GM18507 (cell line): ENCODE data around the gene CFAP77.
A peak's percentile ranks its signal among the peaks of the same experiment; 100 is the strongest.
"Not testable (repeated sequence)": the region's sequence is repeated elsewhere in the genome, so short reads cannot be mapped to it uniquely, and the experiment has no call there.

Experiments
- DNase-seq: peaks from one replicate; pipeline ENCODE4 v3.0.0; 2011; ENCODE audit warnings: low read depth; ENCODE audit not compliant: insufficient read length; ENCODE audit errors: extremely low spot score
- FAIRE-seq: peaks from 2 replicates; lab custom pipeline; 2011; peaks lifted over from hg19 to GRCh38; lab: Jason Lieb, UNC

The CFAP77 gene

DNA sequence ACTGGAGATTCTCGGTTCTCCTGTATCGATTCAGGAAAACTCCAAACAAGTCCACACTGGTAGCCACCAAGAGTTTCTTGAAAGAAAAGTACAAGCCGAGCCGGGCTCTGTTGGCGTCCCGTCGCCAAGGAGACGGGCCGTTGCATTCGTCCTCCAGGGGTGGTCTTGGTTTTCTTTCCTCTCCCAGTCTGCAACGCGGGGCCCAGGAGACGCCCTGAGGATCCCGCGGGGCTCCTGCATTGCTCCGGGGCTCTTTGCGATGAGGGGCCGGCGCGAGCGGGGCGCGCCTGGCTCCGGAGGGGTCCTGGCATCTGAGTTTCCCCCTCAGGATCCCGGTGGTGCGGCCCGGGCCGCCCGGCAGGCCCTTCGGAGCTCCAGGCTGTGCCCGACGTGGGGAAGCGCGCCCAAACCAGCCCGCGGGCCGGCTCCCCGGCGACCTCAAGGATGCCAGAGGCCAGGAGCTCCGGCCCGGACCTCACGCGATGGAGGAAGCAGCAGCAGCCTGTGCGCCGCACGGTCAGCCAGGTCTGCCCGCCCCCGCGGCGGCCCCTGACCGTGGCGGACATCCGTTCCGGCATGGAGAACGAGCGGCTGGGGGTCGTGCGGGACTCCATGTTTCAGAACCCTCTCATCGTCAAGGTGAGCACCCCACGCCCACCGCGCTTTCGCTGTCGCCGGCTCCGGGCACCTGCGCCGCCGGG is at the start of gene CFAP77:
TSS of gene CFAP77 (plus strand) at position 384 of the 701 bp plus-strand sequence. CDS start at position 445, 61 bp downstream.
- FAIRE-seq (no peak), DNase-seq (no peak)

DNA sequence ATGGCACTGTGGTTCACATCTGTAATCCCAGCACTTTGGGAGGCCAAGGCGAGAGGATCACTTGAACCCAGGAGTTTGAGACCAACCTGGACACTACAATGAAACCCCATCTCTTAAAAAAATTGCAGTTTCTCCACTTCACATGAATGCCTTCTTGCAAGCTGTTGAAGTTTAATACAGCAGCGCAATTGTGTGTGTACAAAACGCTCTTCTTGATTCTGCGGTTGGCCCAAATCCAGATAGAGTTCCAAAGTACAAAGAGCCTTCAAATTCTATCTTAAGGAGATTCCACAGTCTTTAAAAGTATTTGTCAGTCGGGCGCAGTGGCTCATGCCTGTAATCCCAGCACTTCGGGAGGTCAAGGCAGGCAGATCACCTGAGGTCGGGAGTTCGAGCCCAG is 45.9 kb upstream of the CFAP77 start:
- FAIRE-seq (no peak), DNase-seq (no peak)

DNA sequence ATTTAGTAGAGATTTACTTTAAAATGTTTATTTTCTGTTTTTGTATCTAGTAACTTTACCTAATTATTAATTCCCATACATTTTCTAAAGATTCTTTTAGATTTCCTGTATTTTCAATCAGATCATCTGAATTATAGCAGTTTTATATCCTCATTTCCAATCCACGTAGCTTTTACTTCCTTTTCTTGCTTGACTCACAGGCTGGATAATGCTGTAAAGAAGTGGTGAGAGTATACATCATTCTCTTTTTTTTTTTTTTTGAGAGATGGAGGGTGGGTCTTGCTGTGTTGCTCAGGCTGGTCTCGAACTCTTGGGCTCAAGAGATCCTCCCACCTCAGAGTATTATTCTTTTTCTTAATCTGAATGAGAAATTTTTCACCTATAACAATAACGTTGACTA is 44.0 kb upstream of the CFAP77 start:
- DNase-seq (no peak), FAIRE-seq (no peak)

DNA sequence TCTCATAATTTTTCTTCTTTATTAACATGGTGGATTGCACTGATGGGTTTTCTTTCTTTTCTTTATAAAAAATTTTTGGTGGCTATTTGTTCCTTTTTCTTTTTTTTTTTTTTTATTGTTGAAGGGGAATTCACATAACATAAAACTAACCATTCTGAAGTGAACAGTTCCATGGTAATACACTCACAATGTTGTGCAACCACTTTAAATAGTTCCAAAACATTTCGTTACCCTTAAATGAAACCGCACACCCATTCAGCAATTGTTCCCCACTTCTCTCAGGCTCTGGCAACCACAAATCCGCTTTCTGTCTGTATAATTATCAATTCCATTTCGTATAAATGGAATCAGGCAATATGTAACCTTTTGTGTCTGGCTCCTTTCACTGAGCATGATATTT is 43.5 kb upstream of the CFAP77 start:
- no peak for FAIRE-seq
- no peak for DNase-seq

DNA sequence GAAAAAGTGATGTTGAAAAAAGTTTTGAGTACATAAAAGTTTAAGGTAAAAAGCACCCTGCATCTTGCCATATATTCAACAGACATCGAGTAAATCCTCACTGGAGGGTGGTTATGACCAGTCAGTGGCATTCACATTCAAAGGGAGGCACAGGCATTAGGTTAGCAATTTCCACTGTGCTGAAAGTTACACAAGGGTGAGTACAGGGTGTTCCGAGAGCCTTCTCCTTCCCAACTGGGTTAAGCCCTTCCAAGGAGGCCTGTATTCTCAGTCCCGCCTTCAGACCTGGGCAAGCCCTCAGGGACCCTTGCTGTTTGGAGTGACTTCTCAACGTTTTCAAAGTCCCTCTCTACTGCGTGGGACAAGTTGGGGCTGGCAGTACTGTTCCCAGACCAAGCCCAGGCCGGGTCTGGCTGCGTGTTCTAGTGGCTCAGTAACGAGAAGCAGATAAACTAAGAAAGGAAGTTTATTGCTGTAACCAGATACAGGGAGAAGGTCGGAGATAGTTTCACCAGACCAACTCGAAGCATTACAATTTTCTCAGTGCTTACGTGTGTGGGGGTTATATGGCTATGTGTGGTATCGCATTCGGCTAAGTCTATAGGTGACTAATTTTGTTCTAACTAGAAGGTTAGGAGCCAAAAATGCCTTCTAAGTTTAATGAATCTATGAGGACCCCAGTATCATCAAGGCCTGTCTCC is 42.2 kb upstream of the CFAP77 start:
- DNase-seq (no peak), FAIRE-seq (no peak)

DNA sequence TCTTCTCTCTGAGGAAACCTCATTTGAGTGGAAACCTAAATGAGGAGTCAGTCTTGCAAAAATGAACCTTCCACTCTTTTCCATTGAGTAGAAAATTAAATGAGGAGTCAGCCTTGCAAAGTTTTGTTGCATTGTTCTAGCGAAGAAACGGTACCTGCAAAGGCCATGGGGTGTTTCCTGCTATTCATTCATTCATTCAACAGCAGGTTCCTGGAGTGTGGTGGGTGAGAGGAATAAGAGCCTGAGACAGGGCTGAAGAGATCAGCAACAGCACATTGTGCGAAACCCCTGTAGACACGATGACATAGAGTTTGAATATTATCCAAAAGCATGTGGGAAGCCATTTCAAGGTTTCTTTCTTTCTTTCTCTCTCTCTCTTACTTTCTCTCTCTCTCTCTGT is 40.6 kb upstream of the CFAP77 start:
- DNase-seq (no peak), FAIRE-seq (no peak)

DNA sequence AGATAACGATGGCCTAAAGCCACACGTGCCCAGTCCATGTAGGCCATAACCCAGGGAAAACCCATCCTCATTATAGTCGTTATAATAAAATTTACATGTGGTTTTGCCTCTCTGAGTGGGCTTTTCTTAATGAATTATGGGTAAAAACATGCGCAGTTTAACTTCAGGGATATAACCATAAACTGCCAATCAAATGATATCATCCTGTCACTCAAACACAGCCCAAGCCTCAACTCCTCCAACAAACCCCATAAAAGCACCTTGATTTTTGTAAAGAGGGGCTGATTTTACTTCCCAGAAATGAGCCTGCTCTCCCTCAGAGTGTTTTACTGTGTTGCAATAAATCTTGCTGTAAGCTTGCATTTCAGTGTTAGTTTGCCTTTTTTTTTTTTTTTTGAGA is 39.4 kb upstream of the CFAP77 start:
- FAIRE-seq, result no peak
- DNase-seq, result no peak

DNA sequence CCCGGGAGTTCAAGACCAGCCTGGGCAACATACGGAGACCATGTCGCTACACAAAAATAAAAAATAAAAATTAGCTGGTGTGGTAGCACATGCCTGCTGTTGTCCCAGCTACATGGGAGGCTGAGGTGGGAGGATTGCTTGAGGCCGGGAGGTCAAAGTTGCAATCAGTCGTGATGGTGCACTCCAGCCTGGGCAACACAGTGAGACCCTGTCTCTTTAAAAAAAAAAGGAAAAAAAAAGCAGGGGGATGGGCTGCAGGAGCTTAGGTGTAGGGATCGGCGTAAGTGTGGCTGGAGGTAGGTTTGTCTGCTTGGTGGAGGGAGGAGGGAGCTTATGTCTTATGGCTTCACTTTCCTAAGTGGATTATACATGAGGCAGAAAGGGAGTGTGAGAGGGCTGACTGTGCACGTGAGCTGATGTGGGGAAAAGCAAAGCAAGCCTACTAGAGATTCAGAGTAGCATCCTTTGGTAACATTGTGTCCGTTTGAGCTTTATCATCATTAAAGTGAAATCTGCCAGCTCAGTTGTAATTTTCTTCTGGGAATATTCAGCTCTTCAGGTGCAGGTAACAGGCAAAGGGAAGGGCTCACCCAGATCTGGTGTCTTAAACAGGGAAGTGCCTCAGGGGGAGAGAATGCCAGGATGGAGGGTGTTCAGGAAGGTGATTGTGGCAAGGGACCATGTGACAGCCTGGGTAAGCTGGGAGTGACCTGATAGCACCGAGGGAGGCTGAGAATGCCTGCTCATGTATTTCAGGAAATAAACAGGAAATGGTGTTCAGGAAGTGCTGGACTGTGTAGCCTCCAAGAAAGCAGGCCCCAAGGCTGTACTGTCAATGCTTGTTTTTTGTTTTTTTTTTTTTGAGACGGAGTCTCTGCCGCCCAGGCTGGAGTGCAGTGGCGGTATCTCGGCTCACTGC is 37.6 kb upstream of the CFAP77 start:
- FAIRE-seq, result no peak
- no peak for DNase-seq

DNA sequence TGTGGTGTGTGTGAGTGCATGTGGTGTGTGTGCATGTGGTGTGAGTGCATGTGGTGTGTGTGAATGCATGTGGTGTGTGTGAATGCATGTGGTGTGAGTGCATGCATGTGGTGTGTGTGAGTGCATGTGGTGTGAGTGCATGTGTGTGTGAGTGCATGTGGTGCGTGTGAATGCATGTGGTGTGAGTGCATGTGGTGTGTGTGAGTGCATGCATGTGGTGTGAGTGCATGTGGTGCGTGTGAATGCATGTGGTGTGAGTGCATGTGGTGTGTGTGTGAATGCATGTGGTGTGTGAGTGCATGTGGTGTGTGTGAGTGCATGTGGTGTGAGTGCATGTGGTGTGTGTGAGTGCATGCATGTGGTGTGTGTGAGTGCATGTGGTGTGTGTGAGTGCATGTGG is 32.2 kb upstream of the CFAP77 start:
- not testable (repeated sequence) for FAIRE-seq, DNase-seq

DNA sequence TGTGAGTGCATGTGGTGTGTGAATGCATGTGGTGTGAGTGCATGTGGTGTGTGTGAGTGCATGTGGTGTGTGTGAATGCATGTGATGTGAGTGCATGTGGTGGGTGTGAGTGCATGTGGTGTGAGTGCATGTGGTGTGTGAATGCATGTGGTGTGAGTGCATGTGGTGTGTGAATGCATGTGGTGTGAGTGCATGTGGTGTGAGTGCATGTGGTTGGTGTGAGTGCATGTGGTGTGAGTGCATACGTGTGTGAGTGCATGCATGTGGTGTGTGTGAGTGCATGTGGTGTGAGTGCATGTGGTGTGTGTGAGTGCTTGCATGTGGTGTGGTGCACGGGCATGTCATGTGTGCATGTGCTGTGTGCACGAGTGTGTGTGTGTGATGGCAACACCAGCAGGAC is 31.6 kb upstream of the CFAP77 start:
- FAIRE-seq, DNase-seq: not testable (repeated sequence)

DNA sequence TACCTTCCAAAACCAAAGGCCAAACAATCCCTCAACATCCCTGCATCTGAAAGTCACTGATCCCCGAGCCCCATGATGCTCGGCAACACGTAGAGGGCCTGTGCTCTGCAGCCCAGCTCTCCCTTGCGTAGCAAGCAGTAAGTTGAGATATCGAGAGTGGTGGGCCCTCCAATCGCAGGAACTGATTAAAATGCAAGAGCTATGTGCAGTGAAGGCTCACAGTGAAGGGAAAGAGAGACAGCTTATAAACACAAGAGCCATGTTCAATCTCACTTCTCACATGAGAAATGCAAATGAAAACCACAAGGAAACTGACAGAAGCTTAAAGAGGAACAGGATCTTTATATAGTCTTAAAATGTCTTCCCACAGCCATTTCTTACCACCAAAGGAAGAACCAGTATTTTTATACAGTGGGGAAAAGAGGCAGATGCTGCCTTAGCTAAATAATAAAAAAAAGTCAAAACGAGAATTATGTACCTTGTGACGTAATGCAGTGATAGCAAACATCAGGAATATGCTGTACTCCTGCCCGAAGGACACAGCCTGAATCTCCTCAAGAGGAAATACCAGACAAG is 28.0 kb upstream of the CFAP77 start:
- FAIRE-seq, result peak; percentile 91
- peak; percentile 42 for DNase-seq

DNA sequence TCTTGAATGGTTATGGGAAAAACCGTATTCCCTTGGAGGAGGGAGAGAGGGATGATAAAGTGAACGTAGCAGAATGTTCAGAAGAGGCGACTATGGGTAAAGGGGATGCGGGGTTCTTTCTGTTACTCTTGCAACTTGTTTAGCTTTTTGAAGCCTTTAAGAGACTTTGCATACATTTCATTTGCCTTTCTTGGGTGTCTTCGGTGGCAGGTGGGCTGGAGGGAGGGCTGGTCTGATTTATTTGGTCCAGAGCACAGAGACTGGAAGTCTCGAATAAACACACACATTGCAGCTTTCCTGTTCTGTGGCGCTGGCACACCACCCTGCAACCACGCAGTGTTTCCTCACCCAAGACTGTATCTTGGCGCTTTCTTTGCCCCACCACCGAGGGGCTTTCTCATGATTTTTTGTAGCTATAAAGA is 26.5 kb upstream of the CFAP77 start:
- FAIRE-seq, result peak; percentile 75

DNA sequence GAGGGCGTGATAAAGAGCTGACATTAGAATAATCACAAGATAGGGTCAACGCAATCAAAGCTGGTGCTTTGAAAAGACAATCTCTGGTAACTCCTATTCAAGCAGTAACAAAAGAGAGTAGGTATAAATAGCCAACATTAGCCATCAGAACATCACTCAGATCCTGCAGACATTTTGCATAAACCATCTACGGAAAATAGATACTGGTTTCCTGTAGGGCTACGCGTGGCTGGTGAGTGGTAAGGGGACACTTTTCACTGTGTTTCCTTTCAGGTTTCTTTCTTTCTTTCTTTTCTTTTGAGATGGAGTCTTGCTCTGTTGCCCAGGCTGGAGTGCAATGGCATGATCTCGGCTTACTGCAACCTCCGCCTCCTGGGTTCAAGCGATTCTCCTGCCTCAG is 25.6 kb upstream of the CFAP77 start:
- FAIRE-seq, result peak; percentile 91
- DNase-seq, result no peak

More for the DNA sequence above, 26.5 kb upstream of the CFAP77 start:
- DNase-seq, result no peak

DNA sequence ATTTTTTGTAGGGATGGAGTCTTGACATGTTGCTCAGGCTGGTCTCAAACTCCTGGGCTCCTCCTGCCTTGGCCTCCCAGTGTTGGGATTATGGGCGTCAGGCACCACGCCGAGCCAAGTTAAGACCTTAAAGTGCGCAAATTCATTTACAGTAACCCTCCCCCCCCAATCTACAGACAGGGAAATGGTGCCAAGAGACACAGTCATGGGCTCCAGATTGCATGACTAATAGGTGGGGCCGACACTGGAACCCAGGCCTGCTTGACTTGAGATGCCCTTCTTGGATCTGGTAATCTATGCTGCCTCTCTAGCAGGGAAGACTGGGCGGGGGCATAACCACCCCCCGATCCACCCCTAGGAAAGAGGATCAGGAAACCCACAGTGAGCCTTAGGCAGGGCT is 22.9 kb upstream of the CFAP77 start:
- no peak for DNase-seq

DNA sequence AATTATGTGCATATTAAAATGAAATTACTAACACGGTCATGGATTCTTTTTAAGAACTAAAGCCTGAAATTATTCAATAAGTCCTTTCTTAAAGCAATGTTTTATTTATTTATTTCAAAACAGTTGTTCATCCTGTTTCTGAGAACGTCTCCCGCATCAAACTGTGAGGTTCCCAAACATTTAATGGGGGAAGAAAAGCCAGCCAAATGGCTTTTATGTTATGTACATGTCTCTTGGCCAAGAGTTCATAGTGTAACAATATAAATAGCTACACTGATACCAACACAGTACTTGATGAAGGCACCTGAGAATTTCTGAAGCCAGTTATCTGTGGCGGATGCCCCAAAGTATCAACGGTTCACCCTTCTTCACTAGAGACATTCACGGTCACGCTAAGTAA is 19.0 kb upstream of the CFAP77 start:
- FAIRE-seq, result no peak

More for the DNA sequence above, 22.9 kb upstream of the CFAP77 start:
- no peak for FAIRE-seq

DNA sequence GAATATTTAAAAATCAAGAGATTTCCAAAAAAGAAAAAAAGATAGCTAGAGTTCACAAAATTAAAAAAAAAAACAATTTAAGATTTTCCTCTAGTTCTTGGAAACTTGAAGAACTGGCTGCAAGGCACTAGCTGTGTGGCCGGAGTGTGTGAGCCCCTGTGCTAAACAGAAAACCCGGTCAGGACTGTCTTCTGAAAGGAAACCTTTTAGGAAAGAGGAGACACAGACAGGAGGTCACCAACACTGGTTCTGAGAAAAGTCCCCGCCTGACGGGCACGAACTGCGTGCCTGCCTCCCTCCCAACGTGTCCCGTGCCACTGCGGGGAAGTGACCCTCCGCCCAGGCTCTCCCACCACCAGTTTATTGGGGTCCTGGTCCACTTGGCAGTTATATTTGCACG is 18.6 kb upstream of the CFAP77 start:
- DNase-seq, result no peak
- no peak for FAIRE-seq

More for the DNA sequence above, 19.0 kb upstream of the CFAP77 start:
- no peak for DNase-seq

DNA sequence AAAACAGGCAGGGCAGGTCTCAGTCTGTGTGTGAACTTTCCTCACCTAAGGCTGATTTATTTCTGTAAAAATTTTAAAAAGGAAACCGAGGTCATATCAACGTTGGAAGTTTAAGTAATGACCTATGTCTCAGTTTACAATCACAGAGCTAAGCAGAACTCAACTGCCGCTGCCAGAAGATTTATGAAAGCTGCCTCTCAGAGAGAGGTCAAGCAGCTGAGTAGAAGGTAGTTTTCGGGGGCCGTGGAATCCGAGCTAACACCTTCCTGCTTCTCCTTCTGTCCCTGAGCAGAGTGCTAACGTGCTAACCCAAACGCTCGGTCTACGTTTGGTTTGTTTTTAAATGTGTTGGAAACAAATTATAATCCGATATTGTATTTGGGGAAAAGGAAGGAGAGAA is 14.5 kb upstream of the CFAP77 start:
- DNase-seq, result no peak
- FAIRE-seq, result no peak

DNA sequence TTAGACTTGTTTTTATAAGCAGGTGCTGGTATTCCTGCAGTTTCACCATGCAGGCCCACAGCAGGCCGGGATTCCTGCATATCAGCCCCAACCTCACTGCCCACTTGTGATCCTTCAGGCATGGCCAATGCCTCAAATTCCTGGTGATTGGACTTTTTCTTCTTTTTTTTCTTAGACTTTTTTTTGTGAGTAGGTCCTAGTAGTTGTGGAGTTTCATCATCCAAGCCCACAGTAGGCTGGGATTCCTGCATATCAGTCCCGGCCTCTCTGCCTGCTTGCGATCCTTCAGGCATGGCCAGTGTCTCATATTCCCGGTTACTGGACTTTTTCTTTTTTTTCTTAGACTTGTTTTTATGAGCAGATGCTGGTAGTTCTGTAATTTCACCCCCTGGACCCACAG is 8.2 kb upstream of the CFAP77 start:
- DNase-seq (no peak), FAIRE-seq (no peak)

DNA sequence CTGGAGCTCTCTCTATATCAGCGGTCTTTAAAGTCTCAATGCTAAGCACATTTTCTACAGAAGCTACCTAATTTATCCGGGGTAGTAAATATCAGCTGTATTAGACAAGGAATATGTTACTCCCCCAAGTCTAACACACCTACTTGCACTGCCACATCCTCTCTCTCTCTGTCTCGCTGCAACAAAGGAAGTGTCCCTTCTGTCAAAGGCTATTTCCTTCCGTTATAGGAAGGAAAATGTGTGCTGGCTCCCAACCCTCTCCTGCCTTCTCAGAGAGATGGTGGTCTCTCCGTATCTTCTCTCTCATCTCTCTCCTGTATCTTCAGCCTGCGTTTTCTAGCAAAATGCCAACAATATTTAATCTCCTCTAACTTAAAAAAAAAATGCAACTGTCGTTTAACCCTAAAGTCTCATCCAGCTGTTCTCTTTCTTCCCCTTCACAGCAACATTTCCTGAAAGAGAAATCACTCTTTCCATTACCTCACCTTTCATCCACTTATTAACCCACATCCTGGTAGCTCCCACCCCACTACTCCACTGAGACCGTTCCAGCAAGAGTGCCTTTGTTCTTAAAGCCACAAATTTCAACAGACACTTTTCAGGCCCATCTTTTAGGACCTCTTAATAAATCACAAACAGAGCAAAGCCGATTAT is 5.7 kb upstream of the CFAP77 start:
- no peak for DNase-seq
- peak; percentile 66 for FAIRE-seq
